D721Med (cell line): ENCODE results near the gene LHFPL4.

Source experiments
- DNase-seq: peaks from one replicate; pipeline ENCODE4 v3.0.0; 2011; ENCODE audit warnings: low spot score; ENCODE audit not compliant: insufficient read length
- FAIRE-seq: peaks from 2 replicates; lab custom pipeline; 2011; peaks lifted over from hg19 to GRCh38; lab: Jason Lieb, UNC
- TF ChIP-seq, protein P1 (sequence below): IDR thresholded peaks from 2 replicates; pipeline ENCODE4 v1.5.1; 2012; ENCODE audit warnings: mild to moderate bottlenecking, control low read depth; ENCODE audit not compliant: insufficient read depth; ENCODE audit errors: missing control alignments

Gene LHFPL4

DNA sequence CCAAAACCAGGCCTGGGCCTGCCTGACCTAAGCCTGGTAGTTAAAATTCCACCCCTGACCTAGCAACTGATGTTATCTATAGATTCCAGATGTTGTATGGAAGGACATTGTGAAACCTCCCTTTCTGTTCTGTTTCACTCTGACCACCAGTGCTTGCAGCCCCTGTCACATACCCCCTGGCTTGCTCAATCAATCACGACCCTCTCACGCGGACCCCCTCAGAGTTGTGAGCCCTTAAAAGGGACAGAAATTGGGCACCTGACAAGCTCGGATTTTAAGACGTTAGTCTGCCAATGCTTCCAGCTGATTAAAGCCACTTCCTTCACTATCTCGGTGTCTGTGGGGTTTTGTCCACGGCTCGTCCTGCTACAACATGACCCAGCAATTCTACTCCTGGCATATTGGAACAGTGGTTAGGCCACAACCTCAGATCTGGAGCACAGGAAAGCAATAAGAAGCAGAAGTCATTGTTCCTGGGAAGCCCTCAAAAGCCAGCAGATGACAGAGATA is 36.7 kb upstream of the LHFPL4 start:
- FAIRE-seq (no peak), DNase-seq (no peak)
- TF ChIP-seq, protein P1, sequence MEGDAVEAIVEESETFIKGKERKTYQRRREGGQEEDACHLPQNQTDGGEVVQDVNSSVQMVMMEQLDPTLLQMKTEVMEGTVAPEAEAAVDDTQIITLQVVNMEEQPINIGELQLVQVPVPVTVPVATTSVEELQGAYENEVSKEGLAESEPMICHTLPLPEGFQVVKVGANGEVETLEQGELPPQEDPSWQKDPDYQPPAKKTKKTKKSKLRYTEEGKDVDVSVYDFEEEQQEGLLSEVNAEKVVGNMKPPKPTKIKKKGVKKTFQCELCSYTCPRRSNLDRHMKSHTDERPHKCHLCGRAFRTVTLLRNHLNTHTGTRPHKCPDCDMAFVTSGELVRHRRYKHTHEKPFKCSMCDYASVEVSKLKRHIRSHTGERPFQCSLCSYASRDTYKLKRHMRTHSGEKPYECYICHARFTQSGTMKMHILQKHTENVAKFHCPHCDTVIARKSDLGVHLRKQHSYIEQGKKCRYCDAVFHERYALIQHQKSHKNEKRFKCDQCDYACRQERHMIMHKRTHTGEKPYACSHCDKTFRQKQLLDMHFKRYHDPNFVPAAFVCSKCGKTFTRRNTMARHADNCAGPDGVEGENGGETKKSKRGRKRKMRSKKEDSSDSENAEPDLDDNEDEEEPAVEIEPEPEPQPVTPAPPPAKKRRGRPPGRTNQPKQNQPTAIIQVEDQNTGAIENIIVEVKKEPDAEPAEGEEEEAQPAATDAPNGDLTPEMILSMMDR: no peak

- DNase-seq (no peak), FAIRE-seq (no peak)
- TF ChIP-seq, protein P1: no peak
Observed at GRCh38 chr3:9583792-9584191, 30.2 kb upstream of the LHFPL4 start.

- TF ChIP-seq, protein P1: no peak
- FAIRE-seq (no peak), DNase-seq (no peak)
Observed at GRCh38 chr3:9583371-9583770, 29.7 kb upstream of the LHFPL4 start.

GRCh38 chr3:9582332-9582731 is 28.7 kb upstream of the LHFPL4 start:
- TF ChIP-seq, protein P1: no peak
- FAIRE-seq: no peak

DNA sequence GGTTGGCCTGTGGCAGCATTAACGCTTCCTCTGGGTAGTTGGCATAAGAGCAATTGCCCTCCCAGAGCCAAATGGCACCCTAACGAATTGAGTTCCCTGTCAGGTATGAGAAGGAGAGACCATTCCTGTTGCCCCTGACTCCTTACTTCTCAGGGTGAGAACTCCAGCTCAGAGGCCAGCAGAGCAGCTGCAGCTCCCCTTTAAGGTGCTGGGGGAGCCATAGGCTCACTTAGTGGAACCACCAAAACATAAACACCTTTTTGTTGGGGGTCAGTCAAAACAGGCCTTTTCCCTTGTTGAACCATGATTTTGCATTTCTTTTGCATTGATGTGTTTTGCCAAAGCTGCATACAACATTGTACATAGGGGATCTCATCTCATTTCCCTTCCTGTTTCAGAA is 28.1 kb upstream of the LHFPL4 start:
- no peak for DNase-seq

More at GRCh38 chr3:9582332-9582731, 28.7 kb upstream of the LHFPL4 start:
- DNase-seq: no peak

GRCh38 chr3:9569054-9569453 is 15.4 kb upstream of the LHFPL4 start:
- FAIRE-seq (no peak), DNase-seq (no peak)
- TF ChIP-seq, protein P1: no peak

More for the DNA sequence above, 28.1 kb upstream of the LHFPL4 start:
- FAIRE-seq: no peak
- TF ChIP-seq, protein P1: no peak

DNA sequence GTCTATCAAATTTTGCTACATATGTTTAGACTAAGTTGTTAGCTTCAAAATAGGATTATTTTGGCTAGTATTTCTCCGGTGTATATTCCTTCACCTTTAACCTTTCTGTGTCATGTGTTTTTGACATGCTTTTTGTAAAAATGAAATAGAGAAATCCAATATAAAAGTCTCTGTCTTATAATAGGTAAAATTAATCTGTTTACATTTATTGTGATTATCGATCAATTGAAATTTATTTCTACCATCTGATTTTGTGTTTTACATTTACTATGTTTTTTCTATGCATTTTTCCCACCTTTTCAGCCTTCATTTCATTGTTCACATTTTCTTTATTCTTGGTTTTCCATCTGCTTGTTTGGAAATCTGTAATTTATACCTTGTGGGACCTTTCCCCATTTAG is 11.7 kb upstream of the LHFPL4 start:
- DNase-seq (no peak), FAIRE-seq (no peak)
- TF ChIP-seq, protein P1: no peak
